H1 (cell line): ENCODE results near the gene ZNF346. TPM values are rescaled to one million over a fixed set of nuclear protein-coding genes. Genes with fewer than 3 reads are reported as not detected.

Source experiments
- CTCF ChIA-PET: fragments of 300-600 bp; sonication (Branson Sonifier 250); formaldehyde crosslinking; loops from one replicate; lab custom pipeline; 2021; ENCODE audit not compliant: partially characterized antibody; lab: Charles Lee
- POLR2A ChIA-PET: fragments of 300-600 bp; sonication (Branson Sonifier 250); formaldehyde crosslinking; loops from one replicate; lab custom pipeline; 2021; ENCODE audit warnings: inconsistent platforms; ENCODE audit not compliant: partially characterized antibody; lab: Charles Lee
- DNase-seq, 2 experiments: peaks; one replicate each; pipeline versions ENCODE4 v3.0.0 to v3.0.0-alpha.2; 2010 to 2022; ENCODE audit warnings: low spot score in 2 of 2, low read depth in 1 of 2, mixed read lengths in 1 of 2
- FAIRE-seq: peaks from 2 replicates; lab custom pipeline; 2011; peaks lifted over from hg19 to GRCh38; lab: Jason Lieb, UNC
- H2AFZ ChIP-seq: 2 replicates; pipeline ENCODE4 v1.8.1; 2012; ENCODE audit warnings: low read length, inconsistent platforms
- H2AK5ac ChIP-seq: 2 replicates; pipeline ENCODE4 v1.6.1; 2013; ENCODE audit warnings: low read depth, low read length
- H2BK120ac ChIP-seq: replicated peaks from 2 replicates; pipeline ENCODE3; 2013; ENCODE audit warnings: low read depth, low read length, inconsistent platforms
- H2BK12ac ChIP-seq: 2 replicates; pipeline ENCODE4 v1.6.1; 2013; ENCODE audit warnings: low read depth, low read length
- H2BK15ac ChIP-seq: 2 replicates; pipeline ENCODE4 v1.6.1; 2013; ENCODE audit warnings: low read length
- H2BK20ac ChIP-seq: 2 replicates; pipeline ENCODE4 v1.6.1; 2013; ENCODE audit warnings: low read length
- H2BK5ac ChIP-seq: 2 replicates; pipeline ENCODE4 v1.6.1; 2013; ENCODE audit warnings: low read depth, low read length
- H3K14ac ChIP-seq: 2 replicates; pipeline ENCODE4 v1.6.1; 2013; ENCODE audit warnings: inconsistent platforms; ENCODE audit not compliant: insufficient read length
- H3K18ac ChIP-seq: 2 replicates; pipeline ENCODE4 v1.6.1; 2013; ENCODE audit warnings: low read length; ENCODE audit errors: extremely low read depth
- H3K23ac ChIP-seq: 2 replicates; pipeline ENCODE4 v1.6.1; 2013; ENCODE audit warnings: inconsistent platforms; ENCODE audit not compliant: insufficient read length
- H3K23me2 ChIP-seq: 2 replicates; pipeline ENCODE4 v1.6.1; 2013; ENCODE audit warnings: low read depth, low read length
- H3K27ac ChIP-seq: 2 replicates; pipeline ENCODE4 v1.6.1; 2011; ENCODE audit warnings: low read depth, low read length, inconsistent platforms
- H3K27me3 ChIP-seq, 4 experiments: replicated peaks in 1 of 4; 1 replicate in 1 of 4; 2 replicates in 3 of 4; pipeline versions ENCODE4 v1.6.1 to v1.8.1; 2011 to 2013; ENCODE audit warnings: low read length in 3 of 4, mild to moderate bottlenecking in 3 of 4, inconsistent platforms in 2 of 4, mixed read lengths in 2 of 4, moderate library complexity in 1 of 4; ENCODE audit not compliant: control insufficient read depth in 3 of 4, insufficient read depth in 3 of 4; ENCODE audit errors: extremely low read depth in 1 of 4
- H3K36me3 ChIP-seq, 4 experiments: 2 replicates each; pipeline versions ENCODE4 v1.6.1 to v1.8.1; 2011 to 2013; ENCODE audit warnings: mild to moderate bottlenecking in 4 of 4, low read length in 3 of 4, moderate library complexity in 2 of 4, control low read depth in 1 of 4, inconsistent platforms in 1 of 4; ENCODE audit not compliant: insufficient read depth in 4 of 4, control insufficient read depth in 2 of 4
- H3K4ac ChIP-seq: replicated peaks from 2 replicates; pipeline ENCODE3; 2013; ENCODE audit warnings: low read length, low read depth, mixed read lengths, inconsistent platforms; ENCODE audit not compliant: insufficient read length
- H3K4me1 ChIP-seq, 4 experiments: replicated peaks in 1 of 4; 1 replicate in 1 of 4; 2 replicates in 3 of 4; pipeline versions ENCODE4 v1.6.1 to v1.8.1; 2011 to 2013; ENCODE audit warnings: low read length in 3 of 4, inconsistent platforms in 2 of 4, mixed read lengths in 1 of 4; ENCODE audit not compliant: insufficient read depth in 4 of 4, control insufficient read depth in 3 of 4
- H3K4me2 ChIP-seq, 2 experiments: 2 replicates each; pipeline versions ENCODE4 v1.6.1 to v1.8.1; 2011 to 2013; ENCODE audit warnings: low read depth in 2 of 2, low read length in 2 of 2, control low read depth in 1 of 2, inconsistent platforms in 1 of 2, mild to moderate bottlenecking in 1 of 2; ENCODE audit not compliant: insufficient read depth in 1 of 2
- H3K4me3 ChIP-seq, 4 experiments: fragments of 200-600, 300-600 bp in 1 of 4; sonication (generic), shearing (Covaris generic), sonication (Bioruptor Twin) in 1 of 4; 2 replicates each; pipeline versions ENCODE4 v1.5.1 to v1.8.1; 2011 to 2016; ENCODE audit warnings: low read length in 4 of 4, low read depth in 3 of 4, control low read depth in 2 of 4, inconsistent platforms in 2 of 4, mild to moderate bottlenecking in 2 of 4, mixed read lengths in 1 of 4, moderate library complexity in 1 of 4; ENCODE audit not compliant: insufficient read depth in 2 of 4; ENCODE audit errors: extremely low read depth in 1 of 4
- H3K56ac ChIP-seq: replicated peaks from 2 replicates; pipeline ENCODE3; 2013; ENCODE audit warnings: low read depth, mild to moderate bottlenecking, mixed read lengths, low read length, inconsistent platforms; ENCODE audit not compliant: insufficient read length
- H3K79me1 ChIP-seq: 2 replicates; pipeline ENCODE4 v1.6.1; 2013; ENCODE audit warnings: low read depth, low read length, control low read depth
- H3K79me2 ChIP-seq, 2 experiments: 2 replicates each; pipeline versions ENCODE4 v1.6.1 to v1.8.1; 2012 to 2013; ENCODE audit warnings: low read length in 2 of 2, mild to moderate bottlenecking in 2 of 2, inconsistent platforms in 1 of 2; ENCODE audit not compliant: insufficient read depth in 2 of 2, control insufficient read depth in 1 of 2
- H3K9ac ChIP-seq, 4 experiments: replicated peaks in 1 of 4; 1 replicate in 1 of 4; 2 replicates in 3 of 4; pipeline versions ENCODE4 v1.6.1 to v1.8.1; 2011 to 2013; ENCODE audit warnings: low read depth in 3 of 4, low read length in 3 of 4, control low read depth in 2 of 4, mild to moderate bottlenecking in 2 of 4, moderate library complexity in 2 of 4, inconsistent platforms in 1 of 4; ENCODE audit errors: extremely low read depth in 1 of 4
- H3K9me3 ChIP-seq, 2 experiments: 2 replicates each; pipeline versions ENCODE4 v1.6.1 to v1.8.1; 2012 to 2013; ENCODE audit warnings: mild to moderate bottlenecking in 2 of 2, moderate library complexity in 2 of 2, control low read depth in 1 of 2, inconsistent platforms in 1 of 2, low read depth in 1 of 2, low read length in 1 of 2, mixed read lengths in 1 of 2; ENCODE audit not compliant: insufficient read depth in 2 of 2
- H4K20me1 ChIP-seq, 2 experiments: replicated peaks in 1 of 2; 2 replicates each; pipeline versions ENCODE3 to v1.8.1; 2011 to 2013; ENCODE audit warnings: inconsistent platforms in 2 of 2, low read length in 2 of 2, mild to moderate bottlenecking in 1 of 2; ENCODE audit not compliant: insufficient read depth in 2 of 2, control insufficient read depth in 1 of 2
- H4K5ac ChIP-seq: 2 replicates; pipeline ENCODE4 v1.6.1; 2013; ENCODE audit warnings: low read length, low read depth, mixed read lengths, inconsistent platforms; ENCODE audit not compliant: insufficient read length
- H4K8ac ChIP-seq: 2 replicates; pipeline ENCODE4 v1.8.0; 2013; ENCODE audit warnings: mild to moderate bottlenecking, moderate library complexity, low read length, inconsistent platforms; ENCODE audit not compliant: insufficient read depth; ENCODE audit errors: extremely low read depth
- H4K91ac ChIP-seq: replicated peaks from 2 replicates; pipeline ENCODE3; 2013; ENCODE audit warnings: low read length, mixed read lengths, inconsistent platforms; ENCODE audit not compliant: insufficient read length
- ASH2L ChIP-seq: fragments of 200-600, 300-600 bp; sonication (generic); IDR thresholded peaks from one replicate; pipeline ENCODE4 v1.7.1; 2017; ENCODE audit warnings: low read length
- CBX5 ChIP-seq: fragments of 300-800, 300-1000 bp; sonication (generic); IDR thresholded peaks from 2 replicates; pipeline ENCODE4 v1.7.1; 2016; ENCODE audit warnings: antibody characterized with exemption, low read length, low read depth
- CBX8 ChIP-seq: fragments of 300-800, 300-1000 bp; sonication (generic); IDR thresholded peaks from 2 replicates; pipeline ENCODE4 v1.7.1; 2016; ENCODE audit warnings: low read depth, low read length, borderline replicate concordance
- EZH2 ChIP-seq: fragments of 200-600 bp; sonication (generic); IDR thresholded peaks from 2 replicates; pipeline ENCODE4 v1.7.1; 2012; ENCODE audit warnings: low read depth, mild to moderate bottlenecking, moderate library complexity, low read length, inconsistent platforms; ENCODE audit not compliant: severe bottlenecking
- GABPA ChIP-seq: IDR thresholded peaks from 2 replicates; pipeline ENCODE4 v1.6.1; 2011; ENCODE audit warnings: mild to moderate bottlenecking, low read length, moderate library complexity, borderline replicate concordance; ENCODE audit not compliant: insufficient read depth
- RAD21 ChIP-seq, 2 experiments: IDR thresholded peaks in 1 of 2; conservative IDR thresholded peaks in 1 of 2; 2 replicates each; pipeline ENCODE4 v1.6.1; 2011; ENCODE audit warnings: low read depth in 2 of 2, low read length in 2 of 2, improper control_type of control experiment in 1 of 2, inconsistent platforms in 1 of 2, mild to moderate bottlenecking in 1 of 2, moderate library complexity in 1 of 2
- TAF7 ChIP-seq: optimal IDR thresholded peaks from 2 replicates; pipeline ENCODE3; 2011; ENCODE audit warnings: low read depth, mild to moderate bottlenecking, inconsistent platforms, low read length, moderate library complexity, borderline replicate concordance
- TEAD4 ChIP-seq: IDR thresholded peaks from 2 replicates; pipeline ENCODE4 v1.6.1; 2012; ENCODE audit warnings: low read depth, low read length, inconsistent platforms, mixed read lengths
- USF2 ChIP-seq: IDR thresholded peaks from 2 replicates; pipeline ENCODE4 v1.6.1; 2011; ENCODE audit warnings: low read length, improper control_type of control experiment
- WGBS, 2 experiments: shearing (Covaris generic) in 1 of 2; methylation state at CpG; one replicate each; pipeline versions ENCODE4 v1.1.6 to v1.1.7; 2013 to 2015; ENCODE audit warnings: low lambda C conversion rate in 2 of 2, mixed read lengths in 2 of 2, inconsistent platforms in 1 of 2, low coverage in 1 of 2, missing lambda C conversion rate in 1 of 2; ENCODE audit not compliant: insufficient replicate concordance in 2 of 2, insufficient coverage in 1 of 2, insufficient read length in 1 of 2; ENCODE audit errors: extremely low coverage in 1 of 2, missing lambda C conversion rate in 1 of 2; 5-methylcytosine and 5-hydroxymethylcytosine counted together
- polyA plus RNA-seq, 7 experiments: library from polyadenylated mRNA; depleted of rRNA in 3 of 7; stranded (reverse) in 5 of 7; unstranded in 2 of 7; fragments of >200 nt in 5 of 7; fragments of 200-250 nt in 2 of 7; gene quantifications; 1 replicate in 5 of 7; 2 replicates in 1 of 7; 4 replicates in 1 of 7; pipeline versions ENCODE4 v1.2.1 to v1.2.3, GENCODE V29; 2011 to 2013; ENCODE audit warnings: missing spikeins in 2 of 7, mixed read lengths in 2 of 7
- total RNA-seq: library from RNA; stranded (reverse); fragmentation: NEBNext Ultra II Directional; extraction: Animal tissue kit (Norgen Biotek cat#: 25700); gene quantifications from 2 replicates; pipeline ENCODE4 v1.2.1, GENCODE V29; 2021
- TF ChIP-seq, protein P1 (sequence below): IDR thresholded peaks from 2 replicates; pipeline ENCODE4 v1.6.1; 2012; ENCODE audit warnings: inconsistent platforms

Gene ZNF346
- total and polyA plus RNA-seq, 2 of the 8 experiments (the other 6 are each of a cell fraction or from before 2014, with no cell fraction given) = 19.9 to 20.8 TPM

DNA sequence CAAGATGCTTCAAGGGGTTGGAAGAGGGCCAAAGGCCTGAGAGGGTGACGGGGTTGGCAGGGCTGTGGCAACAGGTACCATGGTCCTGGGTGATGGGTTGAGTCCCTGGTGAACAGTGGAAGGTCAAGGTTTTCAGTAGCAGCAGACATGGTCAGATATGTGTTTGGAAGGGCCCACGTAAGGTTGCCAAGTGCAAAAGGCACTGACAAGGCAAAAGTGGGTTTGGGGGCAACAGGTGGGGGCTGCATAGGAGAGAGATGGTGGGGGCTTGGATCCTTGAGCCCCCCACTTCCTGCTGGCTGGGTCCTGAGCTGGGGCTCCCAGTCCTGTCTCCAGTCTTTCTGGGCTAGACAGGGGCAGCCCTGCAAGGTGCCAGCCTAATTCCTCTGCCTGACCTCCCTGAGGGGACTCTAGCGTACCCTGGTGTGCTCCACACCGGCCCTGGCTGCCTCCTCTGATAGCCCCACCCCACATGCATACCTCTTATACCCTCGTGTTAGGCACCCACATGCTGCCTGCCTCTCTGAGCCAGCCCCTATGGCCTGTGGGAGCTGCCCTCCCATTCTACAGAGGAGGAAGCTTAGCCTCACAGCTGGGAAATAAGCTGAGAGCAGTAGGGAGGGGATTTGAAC, 90.2 kb downstream of the ZNF346 start:
- H3K27me3 ChIP-seq = peaks cover 0 to 4% (median 1%) of the 10 kb centered on the region in 4 experiments; a peak in 2 of 7 replicates
- no peak overlapping the region for H3K56ac ChIP-seq
- H3K4ac ChIP-seq = no peak overlapping the region
- CTCF ChIA-PET = interaction anchor here (0.6 to 11.0 kb wide), 59 partner anchors 8 to 459 kb away, joined by 3 to 170 read pairs (median 4); partner anchors contain the start of genes FGFR4, HK3, MXD3 and PRELID1
- H4K5ac ChIP-seq = no peak overlapping the region
- WGBS, 2 experiments = 85% methylated on average over 5 of the region's 5 CpGs; no CpG with 5 or more reads in 1 of the 2 experiments
- no peak overlapping the region for H3K23ac ChIP-seq
- no peak overlapping the region for H4K8ac ChIP-seq
- H3K79me1 ChIP-seq = no peaks in the 10 kb centered on the region
- no peak overlapping the region for H4K91ac ChIP-seq
- H3K4me2 ChIP-seq = no peak overlapping the region
- H2AK5ac ChIP-seq = no peak overlapping the region
- no peak overlapping the region for H3K14ac ChIP-seq
- H2BK5ac ChIP-seq = no peak overlapping the region
- H3K23me2 ChIP-seq = no peaks in the 10 kb centered on the region
- no peak overlapping the region for H3K4me3 ChIP-seq
- H2AFZ ChIP-seq = no peak overlapping the region
- no peak overlapping the region for H3K18ac ChIP-seq
- 0 out of 2 replicates have a peak overlapping the region, but pooled peaks have one; percentile 50 for H2BK12ac ChIP-seq
- H2BK120ac ChIP-seq = no peak overlapping the region
- no peaks in the 10 kb centered on the region for H3K36me3 ChIP-seq
- no peak overlapping the region for H3K9ac ChIP-seq
- H3K4me1 ChIP-seq = peaks cover 0 to 4% (median 4%) of the 10 kb centered on the region in 4 experiments; a peak in 3 of 7 replicates
- H3K9me3 ChIP-seq = peaks cover 0 to 3% of the 10 kb centered on the region in 2 experiments; a peak in 1 of 4 replicates
- no peak overlapping the region for H2BK20ac ChIP-seq
- H3K27ac ChIP-seq = no peak overlapping the region
- FAIRE-seq = no peak
- no peaks in the 10 kb centered on the region for H3K79me2 ChIP-seq
- DNase-seq = no peak
- peak overlapping the region; percentile 12; the same call in 1 of the 2 replicates for H2BK15ac ChIP-seq
- POLR2A ChIA-PET = interaction anchor here (0.6 to 5.7 kb wide), 12 partner anchors 8 to 199 kb away, joined by 3 to 62 read pairs (median 4); partner anchors contain the start of genes MXD3 and NSD1
- no peaks in the 10 kb centered on the region for H4K20me1 ChIP-seq
- TF ChIP-seq, protein P1, sequence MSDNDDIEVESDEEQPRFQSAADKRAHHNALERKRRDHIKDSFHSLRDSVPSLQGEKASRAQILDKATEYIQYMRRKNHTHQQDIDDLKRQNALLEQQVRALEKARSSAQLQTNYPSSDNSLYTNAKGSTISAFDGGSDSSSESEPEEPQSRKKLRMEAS = no peak
- no peak for TF ChIP-seq EZH2
- TF ChIP-seq CBX5 = no peak
- TF ChIP-seq TAF7 = no peak
- TF ChIP-seq USF2 = no peak
- no peak for TF ChIP-seq ASH2L
- TF ChIP-seq TEAD4 = no peak
- no peak for TF ChIP-seq CBX8
- no peak for TF ChIP-seq GABPA
- no peak for TF ChIP-seq RAD21 (IDR thresholded peaks at IDR 0.05 in 1 of 2, conservative IDR thresholded peaks at IDR 0.05 in 1 of 2; ENCODE audit: low read depth in 2 of 2, low read length in 2 of 2)
